ENCODE data around the gene LRRC73.
"Not testable (repeated sequence)": the region's sequence is repeated elsewhere in the genome, so short reads cannot be mapped to it uniquely, and the experiment has no call there.

LRRC73 gene

DNA sequence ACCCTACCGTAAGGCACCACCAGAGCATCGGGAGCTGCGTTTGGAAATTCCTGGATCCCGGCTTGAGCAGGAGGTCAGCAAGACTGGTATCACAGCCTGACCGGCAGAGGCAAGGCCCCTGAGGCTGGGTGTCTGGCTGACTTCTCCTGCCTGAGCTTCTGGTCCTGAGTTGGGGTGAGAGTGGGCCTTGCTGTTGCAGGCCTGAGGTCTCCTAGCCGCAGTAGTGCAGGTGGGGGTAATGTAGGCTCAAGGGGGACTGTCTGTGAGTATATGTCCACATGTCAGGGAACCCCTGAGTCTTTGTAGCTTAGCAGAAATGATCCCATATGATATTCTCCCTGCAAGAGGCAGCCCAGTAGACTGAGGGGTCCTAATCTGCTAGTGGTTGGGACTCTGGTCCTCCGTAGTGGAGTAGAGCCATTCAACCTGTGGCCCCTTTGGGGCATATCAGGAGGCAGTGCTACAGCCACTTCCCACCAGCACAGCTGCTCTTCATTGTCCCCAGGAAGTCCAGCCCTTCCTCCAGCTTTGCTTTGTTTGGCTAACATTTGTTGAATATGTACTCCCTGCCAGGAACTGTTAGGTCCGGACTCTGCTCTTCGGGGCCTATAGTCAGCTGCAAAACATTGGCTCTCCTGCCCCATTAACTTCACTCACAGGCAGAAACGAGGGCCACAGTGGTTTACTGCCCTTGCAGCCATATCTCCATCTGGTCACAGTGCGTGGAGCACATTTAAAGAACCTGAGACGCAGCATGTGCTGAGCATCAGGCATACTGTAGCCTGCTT, 10.9 kb downstream of the LRRC73 start:
- TF ChIP-seq CTCF (conservative IDR thresholded peaks at IDR 0.05; ENCODE audit: low read depth), result no peak
- ChIA-PET CTCF (no interaction called here), POLR2A (ENCODE audit: low non-redundant PET) (no interaction called here)
- H3K27ac ChIP-seq, result peak overlapping the region; percentile 99
- DNase-seq (ENCODE audit: low spot score), result no peak

DNA sequence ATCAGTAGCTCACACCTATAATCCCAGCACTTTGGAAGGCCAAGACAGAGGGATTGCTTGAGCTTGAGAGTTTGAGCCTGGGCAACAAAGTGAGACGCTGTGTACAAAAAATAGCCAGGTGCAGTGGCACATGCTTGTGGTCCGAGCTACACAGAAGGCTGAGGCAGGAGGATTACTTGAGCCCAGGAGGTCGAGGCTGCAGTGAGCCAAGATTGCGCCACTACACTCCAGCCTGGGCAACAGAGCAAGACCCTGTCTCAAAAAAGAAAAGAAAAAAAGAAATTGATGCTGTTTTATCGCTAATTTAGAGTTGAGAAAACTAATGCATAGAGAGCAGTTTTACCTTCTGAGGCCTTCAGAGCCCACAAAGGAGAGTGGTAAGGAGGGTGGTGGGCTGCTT, 11.9 kb downstream of the LRRC73 start:
- POLR2A ChIA-PET (ENCODE audit: low non-redundant PET); CTCF ChIA-PET; DNase-seq (ENCODE audit: low spot score): not testable (repeated sequence)
- H3K27ac ChIP-seq, result peak overlapping the region; percentile 99

DNA sequence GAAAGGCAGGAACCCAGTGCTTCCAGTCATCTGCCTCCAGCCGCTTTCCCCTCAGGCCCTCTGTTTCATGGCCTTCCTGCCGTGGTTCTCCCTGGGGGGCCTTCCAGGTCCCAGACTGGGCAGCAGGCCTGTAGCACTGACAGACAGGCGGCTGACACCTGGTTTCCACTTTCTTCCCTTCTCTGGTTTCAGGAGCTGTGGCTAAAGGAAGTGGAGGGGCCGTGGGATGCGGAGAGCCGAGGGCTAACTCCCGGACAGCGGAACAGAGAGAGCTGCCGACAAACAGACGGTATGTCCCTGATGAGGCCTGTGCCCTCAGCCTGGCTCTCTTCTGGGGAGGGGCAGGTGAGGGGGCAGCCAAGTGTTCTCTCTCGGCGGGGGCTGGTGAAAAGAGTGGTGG, 12.5 kb downstream of the LRRC73 start:
- TF ChIP-seq CTCF (conservative IDR thresholded peaks at IDR 0.05; ENCODE audit: low read depth), result no peak
- peak overlapping the region; percentile 99 for H3K27ac ChIP-seq
- ChIA-PET POLR2A (ENCODE audit: low non-redundant PET) (no interaction called here), CTCF (interaction anchor here (0.6 to 3.3 kb wide), 2 partner anchors 9 to 78 kb away, joined by 4 to 39 read pairs; no protein-coding TSS in a partner anchor)
- no peak for DNase-seq (ENCODE audit: low spot score)

DNA sequence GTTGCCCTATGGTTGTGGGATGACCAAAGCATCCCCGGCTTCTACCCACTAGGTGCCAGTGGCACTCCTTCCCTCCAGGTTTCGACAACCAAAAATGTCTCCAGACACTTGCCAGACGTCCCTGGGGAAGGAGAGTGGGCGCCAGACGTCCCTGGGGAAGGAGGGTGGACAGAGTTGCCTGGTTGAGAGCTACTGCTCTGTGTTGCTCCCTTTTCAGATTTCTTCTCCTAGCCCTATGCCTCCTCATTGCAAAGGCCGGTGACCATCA, 13.1 kb downstream of the LRRC73 start:
- peak overlapping the region; percentile 99 for H3K27ac ChIP-seq
- no peak for TF ChIP-seq CTCF (conservative IDR thresholded peaks at IDR 0.05; ENCODE audit: low read depth)
- DNase-seq (ENCODE audit: low spot score), result no peak
- POLR2A ChIA-PET (ENCODE audit: low non-redundant PET), result no interaction called here
- CTCF ChIA-PET, result interaction anchor here (0.7 to 3.3 kb wide), 12 partner anchors 10 to 246 kb away, joined by 3 to 39 read pairs (median 4); partner anchors contain the start of genes DLK2 and ZNF318

DNA sequence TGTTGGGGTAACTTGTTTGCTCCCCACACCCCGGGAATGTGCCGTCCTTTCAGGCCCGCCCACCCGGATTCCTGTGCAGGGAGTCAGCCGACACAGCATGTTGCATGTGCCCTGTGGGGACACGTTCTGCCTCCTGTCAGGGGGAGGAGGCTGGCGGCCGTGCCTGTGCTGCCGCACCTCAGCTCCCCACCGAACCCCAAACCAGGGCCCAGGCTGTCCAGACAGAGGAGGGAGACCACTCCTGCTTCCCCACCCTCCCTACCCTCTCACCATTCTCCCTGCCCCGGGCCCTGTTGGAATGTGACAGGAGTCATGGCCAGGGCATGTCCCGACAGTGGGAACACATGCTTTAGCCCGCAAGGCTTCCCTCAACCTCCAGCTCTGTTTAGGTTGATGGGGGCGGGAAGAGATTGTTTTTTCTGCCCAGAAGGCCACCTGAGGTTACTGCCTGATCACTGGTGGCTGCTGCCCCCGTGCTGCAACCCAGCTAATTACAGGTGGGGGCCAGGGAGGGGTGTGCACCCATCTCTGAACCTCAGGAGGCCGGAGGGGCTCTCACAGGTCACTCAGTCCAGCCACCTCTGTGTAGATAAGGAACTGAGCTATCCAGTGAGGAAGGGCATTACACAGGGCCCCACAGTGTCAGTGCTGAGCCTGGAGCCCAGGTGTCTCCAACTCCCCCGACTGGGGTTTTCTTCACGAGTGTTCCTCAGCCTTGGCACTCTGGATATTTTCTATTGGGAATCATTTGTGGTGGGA, 13.6 kb downstream of the LRRC73 start:
- TF ChIP-seq CTCF (conservative IDR thresholded peaks at IDR 0.05; ENCODE audit: low read depth), result peak; percentile 90
- POLR2A ChIA-PET (ENCODE audit: low non-redundant PET), result interaction anchor here (0.6 kb wide), 1 partner anchor 127 kb away, joined by 3 read pairs; the partner anchor contains the start of gene ZNF318
- CTCF ChIA-PET, result interaction anchor here (0.6 to 3.3 kb wide), 20 partner anchors 10 to 256 kb away, joined by 3 to 39 read pairs (median 4); partner anchors contain the start of genes DLK2 and ZNF318
- peak; percentile 93 for DNase-seq (ENCODE audit: low spot score)
- peak overlapping the region; percentile 99 for H3K27ac ChIP-seq

DNA sequence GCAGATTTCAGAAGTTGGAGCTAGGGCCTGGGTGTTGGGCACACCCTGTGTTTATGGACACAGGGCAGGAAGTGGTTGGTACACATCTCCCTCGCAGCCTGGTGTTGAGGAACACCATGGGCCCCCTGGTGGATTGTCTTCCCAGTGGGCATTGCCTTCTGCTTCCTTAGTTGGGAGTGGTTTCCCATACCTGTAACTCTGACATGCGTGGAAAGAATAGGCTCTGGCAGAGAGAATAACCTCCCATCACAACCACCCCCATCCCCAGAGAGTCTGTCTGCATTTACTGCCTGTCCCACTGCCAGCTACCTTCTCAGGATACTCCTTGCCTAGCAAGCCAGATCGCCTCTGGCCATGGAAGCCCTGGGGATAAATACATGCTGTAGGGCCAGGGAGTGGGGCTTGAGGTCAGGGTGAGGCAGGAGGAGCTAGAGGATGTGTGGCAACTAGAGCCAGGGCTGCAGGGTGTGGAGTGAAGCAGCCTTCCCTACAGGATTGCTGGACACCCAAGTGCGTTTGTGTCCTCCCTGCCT, 14.7 kb downstream of the LRRC73 start:
- CTCF ChIA-PET, result interaction anchor here (0.9 to 3.3 kb wide), 8 partner anchors 11 to 232 kb away, joined by 3 to 39 read pairs (median 5); no protein-coding TSS in a partner anchor
- peak overlapping the region; percentile 99 for H3K27ac ChIP-seq
- TF ChIP-seq CTCF (conservative IDR thresholded peaks at IDR 0.05; ENCODE audit: low read depth), result no peak; the same call in 1 of the 2 replicates
- DNase-seq (ENCODE audit: low spot score), result peak; percentile 53
- POLR2A ChIA-PET (ENCODE audit: low non-redundant PET), result no interaction called here
